Loucy (cell line): ENCODE data around the gene CHIC2.

Experiments used
- H2AFZ ChIP-seq: fragments of 200-600 bp; sonication (generic); 2 replicates; pipeline ENCODE4 v1.6.0; 2016; ENCODE audit warnings: antibody characterized with exemption, mild to moderate bottlenecking, low read length, moderate library complexity
- H3F3A ChIP-seq: fragments of 200-600 bp; 2 replicates; pipeline ENCODE4 v1.6.0; 2016; ENCODE audit warnings: antibody characterized with exemption, low read depth, mild to moderate bottlenecking
- H3K27me3 ChIP-seq: fragments of 200-600 bp; sonication (generic); 2 replicates; pipeline ENCODE4 v1.6.1; 2014; ENCODE audit warnings: low read length, mild to moderate bottlenecking; ENCODE audit not compliant: insufficient read depth, poor library complexity, severe bottlenecking
- H3K36me3 ChIP-seq: fragments of 200-600 bp; sonication (generic); 2 replicates; pipeline ENCODE4 v1.6.1; 2016; ENCODE audit warnings: low read length; ENCODE audit not compliant: insufficient read depth
- H3K4me1 ChIP-seq: fragments of 200-600 bp; sonication (generic); 2 replicates; pipeline ENCODE4 v1.5.1; 2014; ENCODE audit warnings: low read length, mild to moderate bottlenecking; ENCODE audit not compliant: insufficient read depth, poor library complexity, severe bottlenecking
- H3K4me2 ChIP-seq: fragments of 200-600 bp; sonication (generic); 2 replicates; pipeline ENCODE4 v1.6.0; 2014; ENCODE audit warnings: antibody characterized with exemption, low read length, low read depth, mild to moderate bottlenecking; ENCODE audit not compliant: poor library complexity, severe bottlenecking
- H3K4me3 ChIP-seq: fragments of 200-600 bp; sonication (generic); 2 replicates; pipeline ENCODE4 v1.5.1; 2014; ENCODE audit warnings: low read length, mild to moderate bottlenecking, mixed read lengths; ENCODE audit not compliant: poor library complexity, severe bottlenecking
- H3K79me2 ChIP-seq: fragments of 200-600 bp; sonication (generic); 2 replicates; pipeline ENCODE4 v1.6.1; 2014; ENCODE audit warnings: low read length; ENCODE audit not compliant: insufficient read depth
- H3K9ac ChIP-seq: fragments of 200-600 bp; sonication (generic); 2 replicates; pipeline ENCODE4 v1.6.0; 2014; ENCODE audit warnings: mild to moderate bottlenecking, low read depth, low read length, moderate library complexity; ENCODE audit not compliant: poor library complexity, severe bottlenecking
- H3K9me2 ChIP-seq: fragments of 200-600 bp; sonication (generic); replicated peaks from 2 replicates; pipeline ENCODE4 v1.6.1; 2016; ENCODE audit warnings: low read depth, low read length, mixed read lengths
- H3K9me3 ChIP-seq: fragments of 200-600 bp; sonication (generic); 2 replicates; pipeline ENCODE4 v1.6.1; 2014; ENCODE audit warnings: mild to moderate bottlenecking, antibody characterized with exemption, low read length, low read depth; ENCODE audit not compliant: insufficient read depth
- H4K20me1 ChIP-seq: fragments of 200-600 bp; sonication (generic); 2 replicates; pipeline ENCODE4 v1.6.0; 2014; ENCODE audit warnings: antibody characterized with exemption, low read length, mild to moderate bottlenecking; ENCODE audit not compliant: insufficient read depth, poor library complexity, severe bottlenecking
- CTCF ChIP-seq: fragments of 200-600 bp; sonication (generic); conservative IDR thresholded peaks from 2 replicates; pipeline ENCODE4 v1.5.1; 2014; ENCODE audit warnings: mild to moderate bottlenecking, antibody characterized with exemption, low read length
- EZH2phosphoT487 ChIP-seq: fragments of 200-600 bp; IDR thresholded peaks from 2 replicates; pipeline ENCODE4 v1.6.1; 2018; ENCODE audit warnings: antibody characterized with exemption, mild to moderate bottlenecking, moderate library complexity, borderline replicate concordance

The CHIC2 gene

DNA sequence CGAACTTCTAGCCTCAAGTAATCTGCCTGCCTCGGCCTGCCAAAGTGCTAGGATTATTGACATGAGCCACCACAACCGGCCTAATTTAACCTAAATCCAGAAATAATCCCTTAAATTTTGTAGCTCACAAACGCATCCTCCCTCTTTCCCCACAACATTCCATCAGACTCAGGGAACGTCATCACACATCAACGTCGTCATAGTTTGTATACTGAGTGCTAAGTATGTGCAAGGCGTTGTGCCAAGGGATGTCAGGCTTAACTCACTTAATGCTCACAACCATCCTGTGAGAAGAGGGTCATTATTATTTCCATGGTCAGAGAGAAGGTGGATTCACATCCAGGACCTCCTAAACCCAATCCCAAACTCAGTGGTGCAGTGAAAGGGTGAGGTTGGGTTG, 26.0 kb upstream of the CHIC2 start:
- Histone ChIP-seq H3K9me2 (no peaks in the 10 kb centered on the region), H3K9ac (no peak overlapping the region), H3K4me3 (no peak overlapping the region), H3K9me3 (no peaks in the 10 kb centered on the region), H3K27me3 (no peaks in the 10 kb centered on the region), H3K4me2 (no peak overlapping the region), H4K20me1 (no peaks in the 10 kb centered on the region), H2AFZ (no peak overlapping the region), H3K36me3 (no peaks in the 10 kb centered on the region), H3K4me1 (no peaks in the 10 kb centered on the region), H3F3A (no peaks in the 10 kb centered on the region), H3K79me2 (no peaks in the 10 kb centered on the region)
- TF ChIP-seq EZH2phosphoT487 (no peak), CTCF (no peak)

GRCh38 chr4:54089875-54090274, 25.5 kb upstream of the CHIC2 start:
- Histone ChIP-seq H3K4me2 (no peak overlapping the region), H2AFZ (no peak overlapping the region), H3F3A (no peaks in the 10 kb centered on the region), H3K4me3 (no peak overlapping the region), H3K9ac (no peak overlapping the region), H4K20me1 (no peaks in the 10 kb centered on the region), H3K36me3 (no peaks in the 10 kb centered on the region), H3K27me3 (no peaks in the 10 kb centered on the region), H3K9me3 (no peaks in the 10 kb centered on the region), H3K9me2 (no peaks in the 10 kb centered on the region), H3K4me1 (no peaks in the 10 kb centered on the region), H3K79me2 (no peaks in the 10 kb centered on the region)
- TF ChIP-seq EZH2phosphoT487 (no peak), CTCF (no peak)

- H3K9me2 ChIP-seq = no peaks in the 10 kb centered on the region
- no peak for TF ChIP-seq CTCF
- no peak for TF ChIP-seq EZH2phosphoT487
- no peaks in the 10 kb centered on the region for H3K79me2 ChIP-seq
- no peaks in the 10 kb centered on the region for H3F3A ChIP-seq
- no peaks in the 10 kb centered on the region for H3K4me1 ChIP-seq
- H2AFZ ChIP-seq = no peak overlapping the region
- no peak overlapping the region for H3K9ac ChIP-seq
- H3K4me2 ChIP-seq = no peak overlapping the region
- H3K4me3 ChIP-seq = no peak overlapping the region
- no peaks in the 10 kb centered on the region for H4K20me1 ChIP-seq
- H3K27me3 ChIP-seq = no peaks in the 10 kb centered on the region
- H3K36me3 ChIP-seq = no peaks in the 10 kb centered on the region
- H3K9me3 ChIP-seq = no peaks in the 10 kb centered on the region
Observed at GRCh38 chr4:54085284-54085683, 20.9 kb upstream of the CHIC2 start.
